Activated naive CD4-positive, alpha-beta T cell treated with anti-CD3 and anti-CD28 coated beads, Interleukin-2, amount 10 ng/mL, durations not matched to agents 7 days and 5 days (primary cell): ENCODE measurements around the gene FOXJ1.

ENCODE experiments used
- CTCF ChIA-PET: fragments of 350-600 bp; sonication (Branson Sonifier 250); formaldehyde crosslinking; loops from one replicate; lab custom pipeline; 2021; ENCODE audit warnings: antibody characterized with exemption; lab: Charles Lee
- DNase-seq: peaks from one replicate; pipeline ENCODE4 v3.0.0-alpha.2; 2020
- H3K27ac Mint-ChIP-seq: one replicate; pipeline ENCODE4 v1.8.0; 2021; ENCODE audit warnings: mild to moderate bottlenecking, moderate library complexity, mixed read lengths
- H3K27me3 Mint-ChIP-seq: one replicate; pipeline ENCODE4 v1.8.0; 2021; ENCODE audit warnings: mild to moderate bottlenecking, mixed read lengths
- H3K36me3 Mint-ChIP-seq: one replicate; pipeline ENCODE4 v1.8.0; 2021; ENCODE audit warnings: mixed read lengths
- H3K4me1 Mint-ChIP-seq: one replicate; pipeline ENCODE4 v1.8.0; 2021; ENCODE audit warnings: mixed read lengths
- H3K4me3 Mint-ChIP-seq: one replicate; pipeline ENCODE4 v1.8.0; 2021; ENCODE audit warnings: mild to moderate bottlenecking, moderate library complexity, mixed read lengths
- H3K9me3 Mint-ChIP-seq: one replicate; pipeline ENCODE4 v1.8.0; 2021; ENCODE audit warnings: mixed read lengths

FOXJ1 gene

DNA sequence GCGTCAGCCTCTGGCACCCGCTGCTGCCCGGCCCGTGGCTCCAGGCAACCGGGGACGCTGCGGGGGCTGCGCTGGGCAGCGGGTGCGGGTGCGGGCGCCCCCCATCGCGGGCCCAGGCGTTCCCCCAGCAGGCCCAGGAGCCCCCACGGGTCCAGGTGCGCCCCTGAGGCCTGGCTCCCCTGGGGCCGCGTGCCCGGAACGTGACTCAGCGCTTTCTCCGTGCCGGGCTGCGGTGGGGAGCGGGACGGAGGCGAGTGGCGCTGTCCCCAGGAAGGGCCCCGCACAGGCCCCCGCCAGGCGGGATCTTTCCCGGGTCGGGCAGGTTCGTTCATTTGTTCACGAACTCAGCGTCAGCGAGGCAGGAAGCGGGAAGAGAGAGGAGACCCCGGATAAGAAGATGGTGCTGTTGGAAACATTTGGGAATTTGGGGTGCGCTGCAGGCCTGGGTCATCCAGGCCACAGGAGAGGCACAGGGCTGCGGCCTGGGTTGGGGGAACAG is 19.1 kb downstream of the FOXJ1 start:
- CTCF ChIA-PET: interaction anchor here (0.5 to 11.0 kb wide), 17 partner anchors 11 to 168 kb away, joined by 3 to 215 read pairs (median 4); partner anchors contain the start of gene EXOC7
- no peak for DNase-seq
- H3K4me3 Mint-ChIP-seq: no peak overlapping the region

DNA sequence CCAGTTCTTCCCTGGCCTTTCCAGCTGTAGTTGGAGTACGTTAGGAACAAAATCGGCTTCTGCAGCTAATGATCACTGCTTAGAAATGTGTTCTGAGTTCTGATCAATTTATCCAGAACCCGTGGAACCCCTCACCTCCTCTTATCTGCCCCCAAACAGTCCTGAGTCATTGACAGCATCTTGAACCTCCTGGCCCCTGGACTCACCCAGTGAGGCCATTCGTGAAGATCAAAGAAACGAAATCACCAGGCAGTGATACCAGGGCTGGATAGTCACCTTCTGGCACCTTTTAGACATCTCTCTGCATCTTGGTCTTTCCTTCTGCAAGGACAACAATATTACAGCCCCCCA is 20.4 kb downstream of the FOXJ1 start:
- Mint-ChIP-seq H3K9me3 (no peaks in the 10 kb centered on the region), H3K36me3 (no peaks in the 10 kb centered on the region), H3K27me3 (peaks cover 5% of the 10 kb centered on the region), H3K4me3 (no peak overlapping the region), H3K27ac (no peak overlapping the region), H3K4me1 (peaks cover 30% of the 10 kb centered on the region)
- CTCF ChIA-PET: interaction anchor here (0.7 to 11.0 kb wide), 21 partner anchors 14 to 181 kb away, joined by 3 to 215 read pairs (median 4); partner anchors contain the start of gene EXOC7
- DNase-seq: no peak

More for the DNA sequence above, 19.1 kb downstream of the FOXJ1 start:
- H3K36me3 Mint-ChIP-seq: no peaks in the 10 kb centered on the region
- H3K9me3 Mint-ChIP-seq: no peaks in the 10 kb centered on the region
- peaks cover 43% of the 10 kb centered on the region for H3K4me1 Mint-ChIP-seq
- peaks cover 5% of the 10 kb centered on the region for H3K27me3 Mint-ChIP-seq
- H3K27ac Mint-ChIP-seq: peak overlapping the region; percentile 75

DNA sequence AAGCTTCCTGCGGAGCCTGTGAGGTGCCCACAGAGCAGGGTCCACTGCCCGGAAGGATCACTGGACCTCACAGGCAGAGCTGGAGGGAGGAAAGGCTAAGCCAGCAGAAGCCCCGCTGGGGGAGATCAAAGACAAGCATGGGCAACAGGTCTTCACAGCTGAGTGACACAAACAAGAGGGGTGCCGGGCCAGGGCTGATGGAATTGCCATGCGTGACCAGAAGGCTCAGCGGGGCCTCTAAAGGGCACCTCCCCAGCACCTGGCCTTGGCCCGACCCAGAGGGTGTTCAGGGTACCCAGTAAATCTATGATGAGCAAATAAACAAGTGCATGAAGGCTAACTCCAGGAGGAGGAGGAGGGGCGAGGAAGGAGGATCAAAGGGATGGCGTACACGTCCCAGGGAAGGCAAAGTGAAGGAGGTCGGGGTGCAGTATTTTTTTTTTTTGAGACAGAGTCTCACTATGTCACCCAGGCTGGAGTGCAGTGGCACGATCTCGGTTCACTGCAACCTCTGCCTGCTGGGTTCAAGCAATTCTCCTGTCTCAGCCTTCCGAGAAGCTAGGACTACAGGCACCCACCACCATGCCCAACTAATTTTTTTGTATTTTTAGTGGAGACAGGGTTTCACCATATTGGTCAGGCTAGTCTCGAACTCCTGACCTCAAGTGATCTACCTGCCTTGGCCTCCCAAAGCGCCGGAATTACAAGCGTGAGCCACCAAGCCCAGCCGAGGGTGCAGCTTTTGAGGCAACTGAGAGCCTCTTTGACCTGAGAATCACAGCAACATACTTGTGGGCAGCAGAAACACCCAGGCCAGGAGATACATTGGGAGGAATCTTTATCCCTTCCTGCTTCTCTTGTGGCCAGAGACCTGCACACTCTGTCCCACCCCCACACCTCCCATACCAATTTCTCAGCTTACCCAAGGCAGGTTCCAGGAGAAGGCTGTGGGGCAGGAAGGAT is 21.4 kb downstream of the FOXJ1 start:
- Mint-ChIP-seq H3K4me1 (peaks cover 26% of the 10 kb centered on the region), H3K27ac (no peak overlapping the region), H3K36me3 (no peaks in the 10 kb centered on the region), H3K27me3 (peaks cover 10% of the 10 kb centered on the region), H3K4me3 (no peak overlapping the region), H3K9me3 (no peaks in the 10 kb centered on the region)
- CTCF ChIA-PET: interaction anchor here (0.8 to 11.0 kb wide), 8 partner anchors 62 to 266 kb away, joined by 3 to 215 read pairs (median 4); no protein-coding TSS in a partner anchor
- no peak for DNase-seq

DNA sequence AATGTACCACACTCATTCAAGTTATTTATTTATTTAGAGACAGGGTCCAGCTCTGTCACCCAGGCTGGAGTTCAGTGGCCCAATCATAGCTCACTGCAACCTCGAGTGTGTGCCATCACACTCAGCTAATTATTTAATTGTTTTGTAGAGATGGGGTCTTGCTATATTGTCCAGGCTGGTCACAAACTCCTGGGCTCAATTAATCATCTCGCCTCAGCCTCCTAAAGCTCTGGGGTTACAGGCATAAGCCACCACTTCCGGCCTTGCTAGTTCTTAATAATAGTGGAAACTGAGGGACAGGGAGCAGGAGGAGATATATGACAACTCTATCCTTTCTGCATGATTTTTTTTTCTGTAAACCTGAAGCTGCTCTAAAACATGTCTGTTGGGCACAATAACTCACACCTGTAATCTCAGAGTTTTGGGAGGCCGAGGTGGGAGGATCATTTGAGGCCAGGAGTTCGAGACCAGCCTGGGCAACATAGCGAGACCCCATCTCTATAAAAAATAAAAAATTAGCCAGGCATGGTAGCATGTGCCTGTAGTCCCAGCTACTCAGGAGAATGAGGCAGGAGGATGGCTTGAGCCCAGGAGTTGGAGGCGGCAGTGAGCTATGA is 25.8 kb downstream of the FOXJ1 start:
- Mint-ChIP-seq H3K27me3 (peaks cover 18% of the 10 kb centered on the region), H3K4me1 (no peaks in the 10 kb centered on the region), H3K4me3 (no peak overlapping the region), H3K36me3 (no peaks in the 10 kb centered on the region), H3K27ac (no peak overlapping the region), H3K9me3 (peaks cover 4% of the 10 kb centered on the region)
- no peak for DNase-seq
- CTCF ChIA-PET: interaction anchor here (0.8 to 2.4 kb wide), 3 partner anchors 101 to 185 kb away, joined by 3 to 23 read pairs (median 5); no protein-coding TSS in a partner anchor

DNA sequence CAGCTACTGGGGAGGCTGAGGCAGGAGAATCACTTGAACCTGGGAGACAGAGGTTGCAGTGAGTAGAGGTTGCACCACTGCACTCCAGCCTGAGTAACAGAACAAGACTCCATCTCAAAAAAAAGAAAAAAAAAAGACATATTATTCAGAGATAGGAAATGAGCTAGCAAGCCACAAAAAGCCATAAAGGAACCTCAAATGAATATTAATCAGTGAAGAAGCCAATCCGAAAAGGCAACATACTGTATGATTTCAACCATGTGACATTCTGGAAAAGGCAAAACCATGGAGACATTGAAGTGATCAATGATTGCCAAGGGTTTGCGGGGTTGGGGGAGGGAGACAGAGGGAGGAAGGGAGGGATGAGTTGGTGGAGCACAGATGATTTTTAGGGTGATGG is 29.1 kb downstream of the FOXJ1 start:
- Mint-ChIP-seq H3K27me3 (peaks cover 13% of the 10 kb centered on the region), H3K4me3 (no peak overlapping the region), H3K9me3 (peaks cover 4% of the 10 kb centered on the region), H3K36me3 (no peaks in the 10 kb centered on the region), H3K4me1 (no peaks in the 10 kb centered on the region), H3K27ac (no peak overlapping the region)
- no peak for DNase-seq
- CTCF ChIA-PET: interaction anchor here (1.6 to 1.8 kb wide), 2 partner anchors 98 to 168 kb away, joined by 4 to 6 read pairs; no protein-coding TSS in a partner anchor

DNA sequence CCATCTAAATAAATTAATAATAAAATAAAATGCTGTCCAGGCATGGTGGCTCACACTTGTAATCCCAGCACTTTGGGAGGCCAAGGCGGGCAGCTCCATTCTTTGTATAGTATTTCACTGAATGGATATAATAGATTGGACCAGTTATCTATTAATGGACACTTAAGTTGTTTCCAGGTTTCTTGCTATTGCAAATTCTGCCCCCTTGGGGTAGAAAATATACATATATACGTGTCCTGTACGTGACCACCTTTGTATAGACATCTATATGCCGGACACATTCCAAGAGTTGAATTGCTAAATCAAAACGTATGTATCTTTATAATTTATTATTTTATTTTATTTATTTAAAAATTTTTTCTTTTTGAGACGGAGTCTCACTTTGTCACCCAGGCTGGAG is 33.5 kb downstream of the FOXJ1 start:
- CTCF ChIA-PET: interaction anchor here (0.6 to 1.8 kb wide), 3 partner anchors 12 to 127 kb away, joined by 3 to 6 read pairs (median 4); no protein-coding TSS in a partner anchor
- H3K4me3 Mint-ChIP-seq: no peak overlapping the region

DNA sequence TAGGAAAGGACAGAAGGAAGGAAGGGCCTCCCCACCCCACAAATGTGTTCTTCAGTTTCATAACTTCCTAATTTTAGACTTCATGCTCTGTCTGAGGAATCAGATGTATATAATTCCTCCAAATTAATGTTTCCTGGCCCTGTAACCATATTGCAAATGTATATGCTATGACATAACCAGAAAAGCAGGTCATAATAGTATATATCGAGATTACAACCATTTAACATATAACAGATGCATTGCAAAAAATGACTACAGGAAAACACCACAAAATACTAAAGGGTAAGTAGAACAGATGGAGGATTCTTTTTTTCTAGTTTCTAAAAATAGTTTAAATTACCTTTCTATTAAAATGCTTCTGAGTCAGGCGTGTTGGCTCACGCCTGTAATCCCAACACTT is 34.3 kb downstream of the FOXJ1 start:
- Mint-ChIP-seq H3K4me1 (peaks cover 22% of the 10 kb centered on the region), H3K27me3 (no peaks in the 10 kb centered on the region), H3K27ac (no peak overlapping the region), H3K9me3 (no peaks in the 10 kb centered on the region), H3K36me3 (peaks cover 6% of the 10 kb centered on the region), H3K4me3 (no peak overlapping the region)
- no peak for DNase-seq
- CTCF ChIA-PET: interaction anchor here (0.6 to 1.8 kb wide), 6 partner anchors 11 to 126 kb away, joined by 3 to 6 read pairs (median 4); no protein-coding TSS in a partner anchor

More for the DNA sequence above, 33.5 kb downstream of the FOXJ1 start:
- H3K27ac Mint-ChIP-seq: no peak overlapping the region
- no peaks in the 10 kb centered on the region for H3K9me3 Mint-ChIP-seq
- H3K4me1 Mint-ChIP-seq: peaks cover 16% of the 10 kb centered on the region
- peaks cover 5% of the 10 kb centered on the region for H3K36me3 Mint-ChIP-seq
- H3K27me3 Mint-ChIP-seq: peaks cover 4% of the 10 kb centered on the region
- DNase-seq: no peak

DNA sequence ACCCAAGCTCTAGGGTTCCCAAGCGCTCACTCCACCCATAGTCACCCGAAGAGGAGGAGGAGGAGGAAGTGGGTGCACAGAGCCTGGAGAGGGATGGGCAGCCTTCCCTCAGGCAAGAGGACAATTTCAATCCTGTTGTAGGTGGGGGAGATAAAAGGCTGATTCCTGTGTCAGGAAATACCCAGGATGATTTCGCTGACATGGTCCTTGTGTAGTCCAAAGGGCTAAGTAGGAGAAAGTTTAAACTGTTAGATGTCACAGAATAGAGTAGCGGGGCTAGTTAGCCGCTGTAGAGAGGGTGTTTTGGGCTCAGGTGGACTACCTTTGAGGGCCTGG is 36.2 kb downstream of the FOXJ1 start:
- no peak for DNase-seq
- Mint-ChIP-seq H3K9me3 (no peaks in the 10 kb centered on the region), H3K4me1 (peaks cover 29% of the 10 kb centered on the region), H3K36me3 (peaks cover 19% of the 10 kb centered on the region), H3K27ac (peak overlapping the region; percentile 62), H3K27me3 (no peaks in the 10 kb centered on the region), H3K4me3 (peak overlapping the region; percentile 97)
- CTCF ChIA-PET: interaction anchor here (2.6 to 4.8 kb wide), 2 partner anchors 105 to 174 kb away, joined by 6 to 29 read pairs; no protein-coding TSS in a partner anchor

DNA sequence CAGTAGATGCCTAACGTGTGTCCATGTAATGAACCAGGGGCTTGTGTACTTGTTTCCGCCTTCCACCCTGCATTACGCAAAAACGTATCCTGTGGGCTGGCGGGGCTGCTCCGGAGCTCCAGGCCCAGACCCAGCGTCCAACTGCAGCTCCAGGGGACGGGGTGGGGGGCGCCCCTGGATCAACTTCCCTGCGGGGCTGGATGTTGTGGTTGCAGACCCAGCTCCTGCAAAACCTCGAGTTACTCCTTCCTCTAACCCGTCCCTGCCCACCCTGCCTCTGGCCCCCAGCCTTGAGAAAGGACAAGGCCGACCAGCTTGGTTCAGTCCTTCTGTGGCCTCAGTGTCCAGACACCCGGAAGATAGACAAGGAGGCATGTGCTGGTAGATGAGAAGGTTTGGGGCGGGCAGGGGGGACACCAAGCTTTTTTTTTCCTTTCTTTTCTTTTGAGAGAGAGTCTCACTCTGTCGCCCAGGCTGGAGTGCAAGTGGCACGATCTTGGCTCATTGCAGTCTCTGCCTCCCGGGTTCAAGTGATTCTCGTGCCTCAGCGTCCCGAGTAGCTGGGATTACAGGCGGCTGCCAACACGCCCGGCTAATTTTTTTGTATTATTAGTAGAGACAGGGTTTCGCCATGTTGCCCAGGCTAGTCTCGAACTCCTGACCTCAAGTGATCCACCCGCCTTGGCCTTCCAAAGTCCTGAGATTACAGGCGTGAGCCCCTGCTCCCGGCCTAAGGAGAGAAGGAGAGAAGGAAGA is 36.7 kb downstream of the FOXJ1 start:
- H3K9me3 Mint-ChIP-seq: no peaks in the 10 kb centered on the region
- peaks cover 25% of the 10 kb centered on the region for H3K36me3 Mint-ChIP-seq
- CTCF ChIA-PET: interaction anchor here (0.5 to 4.8 kb wide), 8 partner anchors 9 to 304 kb away, joined by 3 to 29 read pairs (median 4); no protein-coding TSS in a partner anchor
- peak overlapping the region; percentile 93 for H3K27ac Mint-ChIP-seq
- no peak for DNase-seq
- H3K4me3 Mint-ChIP-seq: peak overlapping the region; percentile 97
- H3K4me1 Mint-ChIP-seq: peaks cover 30% of the 10 kb centered on the region
- H3K27me3 Mint-ChIP-seq: no peaks in the 10 kb centered on the region

DNA sequence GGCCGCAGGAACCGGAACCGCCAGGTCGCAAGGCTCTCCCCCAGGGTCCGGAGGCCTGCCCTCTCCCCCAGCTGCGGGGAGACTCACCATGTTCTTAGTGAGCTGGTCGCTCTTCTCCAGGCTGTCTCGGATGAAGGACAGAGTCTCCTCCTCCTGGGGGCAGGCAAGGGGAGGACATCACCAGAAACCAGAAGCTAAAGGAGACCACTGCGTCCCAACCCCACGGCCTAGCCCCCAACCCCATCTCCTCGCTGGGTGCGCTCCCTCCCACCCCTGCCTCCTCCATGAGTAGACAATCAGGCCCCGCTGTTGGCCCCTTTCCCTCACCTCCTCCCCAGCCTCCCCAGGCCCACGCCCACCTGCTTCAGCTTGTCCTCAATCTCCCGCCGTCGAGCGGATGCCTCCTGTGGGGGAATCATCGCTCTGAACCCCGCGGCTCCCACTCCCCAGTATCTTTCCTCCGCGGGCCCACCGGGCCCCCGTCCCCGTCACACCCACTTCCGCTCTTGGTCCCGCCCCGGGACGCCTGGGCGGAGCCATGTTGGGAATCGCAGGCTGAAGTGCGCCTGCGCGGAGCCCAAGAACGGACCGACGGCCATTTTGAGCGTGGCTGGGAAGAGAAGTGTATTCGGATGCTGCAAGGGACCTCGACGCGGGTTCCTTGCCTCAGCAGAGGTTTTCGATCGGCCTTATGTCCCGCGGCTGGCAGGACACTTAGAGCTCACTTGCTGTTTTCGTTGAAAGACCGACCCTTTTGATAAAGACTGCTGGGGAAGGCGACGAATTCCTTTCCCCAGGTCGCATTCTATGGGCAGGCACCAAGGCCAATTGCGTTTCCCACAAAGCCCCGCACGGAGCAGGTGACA is 37.5 kb downstream of the FOXJ1 start, which contains the start of gene EXOC7:
EXOC7 (minus strand) TSS at position 514 of the 866 bp plus-strand sequence; CDS start at position 419, 95 bp downstream.
- Mint-ChIP-seq H3K4me3 (peak within 1 kb of the TSS; percentile 97), H3K27me3 (no peaks in the 10 kb centered on the region), H3K9me3 (no peaks in the 10 kb centered on the region), H3K4me1 (peaks cover 30% of the 10 kb centered on the region), H3K36me3 (peaks cover 30% of the 10 kb centered on the region), H3K27ac (peak within 1 kb of the TSS; percentile 93)
- CTCF ChIA-PET: interaction anchor here (0.5 to 4.8 kb wide), 12 partner anchors 10 to 295 kb away, joined by 3 to 29 read pairs (median 4); no protein-coding TSS in a partner anchor
- peak; percentile 93 for DNase-seq

DNA sequence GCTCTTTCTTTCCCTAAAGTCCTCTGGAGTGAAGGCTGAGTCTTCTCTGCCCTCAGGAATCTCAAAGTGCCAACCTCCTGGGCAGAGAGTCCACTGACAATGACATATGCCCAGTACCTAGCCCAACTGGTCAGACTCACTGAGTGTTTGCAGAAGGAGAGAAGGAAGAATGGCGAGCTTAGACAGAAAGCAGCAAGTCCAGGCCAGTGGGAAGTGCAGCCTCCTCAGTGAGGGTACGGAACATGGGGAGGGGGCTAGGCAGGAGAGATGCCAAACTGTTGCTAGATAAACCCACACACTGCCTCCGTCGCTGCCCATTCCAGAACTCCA is 38.1 kb downstream of the FOXJ1 start:
- H3K4me3 Mint-ChIP-seq: peak overlapping the region; percentile 97
- no peak for DNase-seq
- peaks cover 30% of the 10 kb centered on the region for H3K4me1 Mint-ChIP-seq
- CTCF ChIA-PET: interaction anchor here (0.9 to 4.8 kb wide), 10 partner anchors 11 to 295 kb away, joined by 3 to 29 read pairs (median 4); no protein-coding TSS in a partner anchor
- peaks cover 33% of the 10 kb centered on the region for H3K36me3 Mint-ChIP-seq
- H3K27ac Mint-ChIP-seq: peak overlapping the region; percentile 93
- H3K27me3 Mint-ChIP-seq: no peaks in the 10 kb centered on the region
- H3K9me3 Mint-ChIP-seq: no peaks in the 10 kb centered on the region

DNA sequence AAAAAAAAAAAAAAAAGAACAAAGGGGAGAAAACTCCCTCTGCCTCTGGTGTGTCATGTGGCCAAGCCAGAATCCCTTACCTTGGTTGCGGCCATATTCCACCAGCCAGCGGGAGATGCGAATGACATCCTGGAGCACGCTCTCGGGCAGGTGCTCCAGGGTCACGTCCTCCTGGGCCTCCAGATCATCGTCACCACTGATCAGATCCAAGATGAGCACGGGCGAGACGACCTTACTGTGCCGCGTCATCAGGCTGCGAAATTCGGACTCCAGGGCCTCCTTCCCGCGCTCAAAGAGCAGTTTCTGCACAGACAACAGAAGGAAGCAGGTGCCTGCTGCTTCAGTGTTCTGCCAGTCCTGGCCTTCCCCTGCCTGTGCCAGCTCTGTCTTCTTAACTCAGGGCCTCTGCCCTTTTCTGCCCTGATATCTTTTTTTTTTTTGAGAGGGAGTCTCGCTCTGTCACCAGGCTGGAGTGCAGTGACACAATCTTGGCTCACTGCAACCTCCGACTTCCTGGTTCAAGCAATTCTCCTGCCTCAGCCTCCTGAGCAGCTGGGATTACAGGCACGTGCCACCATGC is 43.2 kb downstream of the FOXJ1 start:
- no peak overlapping the region for H3K27ac Mint-ChIP-seq
- no peak overlapping the region for H3K4me3 Mint-ChIP-seq
- H3K27me3 Mint-ChIP-seq: no peaks in the 10 kb centered on the region
- CTCF ChIA-PET: no interaction called here
- peaks cover 57% of the 10 kb centered on the region for H3K36me3 Mint-ChIP-seq
- peaks cover 17% of the 10 kb centered on the region for H3K4me1 Mint-ChIP-seq
- DNase-seq: no peak
- no peaks in the 10 kb centered on the region for H3K9me3 Mint-ChIP-seq
